ENCODE results near the gene SHISA3.

SHISA3 gene

GRCh38 chr4:42445038-42445437 lies 47.8 kb downstream of the SHISA3 start:
- no peak for DNase-seq (ENCODE audit: low read depth)

- no peak for DNase-seq (ENCODE audit: low read depth)
Observed at GRCh38 chr4:42446823-42447222, 49.5 kb downstream of the SHISA3 start.
